Memory B cell (primary cell): ENCODE measurements around the gene TRAF7.

Experiments
- ATAC-seq: fragments of 150-1000 bp; cut with Tn5 transposase; 2 replicates; pipeline ENCODE4 v1.10.0; 2021; ENCODE audit warnings: low read depth, mild to moderate bottlenecking, moderate library complexity
- DNase-seq, 2 donors: peaks; one replicate each; pipeline ENCODE4 v3.0.0; 2022; ENCODE audit warnings: low spot score in 2 of 2
- H3K27ac Mint-ChIP-seq: one replicate; pipeline ENCODE4 v1.8.0; 2022; ENCODE audit warnings: mild to moderate bottlenecking, moderate library complexity, mixed read lengths
- H3K27me3 Mint-ChIP-seq: one replicate; pipeline ENCODE4 v1.8.0; 2022; ENCODE audit warnings: mixed read lengths
- H3K36me3 Mint-ChIP-seq: one replicate; pipeline ENCODE4 v1.8.0; 2022; ENCODE audit warnings: mild to moderate bottlenecking, mixed read lengths
- H3K4me1 Mint-ChIP-seq: one replicate; pipeline ENCODE4 v1.8.0; 2022; ENCODE audit warnings: mixed read lengths
- H3K4me3 Mint-ChIP-seq: one replicate; pipeline ENCODE4 v1.8.0; 2022; ENCODE audit warnings: mild to moderate bottlenecking, moderate library complexity, mixed read lengths
- H3K9me3 Mint-ChIP-seq: one replicate; pipeline ENCODE4 v1.8.0; 2022; ENCODE audit warnings: mixed read lengths

TRAF7 gene

GRCh38 chr16:2172688-2173335 is 17.2 kb downstream of the TRAF7 start:
- DNase-seq (no peak), ATAC-seq (no peak)
- no peaks in the 10 kb centered on the region for H3K27me3 Mint-ChIP-seq
- H3K4me1 Mint-ChIP-seq, result no peaks in the 10 kb centered on the region
- no peaks in the 10 kb centered on the region for H3K9me3 Mint-ChIP-seq
- no peak overlapping the region for H3K4me3 Mint-ChIP-seq
- no peak overlapping the region for H3K27ac Mint-ChIP-seq
- H3K36me3 Mint-ChIP-seq, result peaks cover 14% of the 10 kb centered on the region

- no peaks in the 10 kb centered on the region for H3K27me3 Mint-ChIP-seq
- H3K4me3 Mint-ChIP-seq, result no peak overlapping the region
- H3K27ac Mint-ChIP-seq, result no peak overlapping the region
- peaks cover 11% of the 10 kb centered on the region for H3K36me3 Mint-ChIP-seq
- H3K9me3 Mint-ChIP-seq, result no peaks in the 10 kb centered on the region
- H3K4me1 Mint-ChIP-seq, result no peaks in the 10 kb centered on the region
- DNase-seq (no peak), ATAC-seq (no peak)
These were observed 17.8 kb downstream of the TRAF7 start for GRCh38 chr16:2173366-2173765.

- Mint-ChIP-seq H3K36me3 (peaks cover 11% of the 10 kb centered on the region), H3K27me3 (no peaks in the 10 kb centered on the region), H3K27ac (no peak overlapping the region)
These were observed 18.3 kb downstream of the TRAF7 start for GRCh38 chr16:2173916-2174315.

GRCh38 chr16:2174396-2175131 is 19.0 kb downstream of the TRAF7 start:
- Mint-ChIP-seq H3K4me3 (no peak overlapping the region), H3K27me3 (no peaks in the 10 kb centered on the region), H3K9me3 (no peaks in the 10 kb centered on the region), H3K27ac (no peak overlapping the region), H3K36me3 (peaks cover 11% of the 10 kb centered on the region), H3K4me1 (no peaks in the 10 kb centered on the region)
- ATAC-seq (no peak), DNase-seq (no peak)

More at GRCh38 chr16:2173916-2174315, 18.3 kb downstream of the TRAF7 start:
- Mint-ChIP-seq H3K4me1 (no peaks in the 10 kb centered on the region), H3K9me3 (no peaks in the 10 kb centered on the region), H3K4me3 (no peak overlapping the region)
- DNase-seq, result no peak
- ATAC-seq, result no peak

- no peaks in the 10 kb centered on the region for H3K27me3 Mint-ChIP-seq
- H3K4me3 Mint-ChIP-seq, result no peak overlapping the region
- H3K36me3 Mint-ChIP-seq, result peaks cover 11% of the 10 kb centered on the region
These were observed 19.9 kb downstream of the TRAF7 start for GRCh38 chr16:2175454-2175853.

GRCh38 chr16:2176047-2176446 is 20.5 kb downstream of the TRAF7 start:
- Mint-ChIP-seq H3K4me3 (no peak overlapping the region), H3K4me1 (no peaks in the 10 kb centered on the region), H3K27me3 (no peaks in the 10 kb centered on the region), H3K36me3 (peaks cover 11% of the 10 kb centered on the region), H3K9me3 (no peaks in the 10 kb centered on the region), H3K27ac (no peak overlapping the region)
- DNase-seq, result no peak
- no peak for ATAC-seq

More at GRCh38 chr16:2175454-2175853, 19.9 kb downstream of the TRAF7 start:
- Mint-ChIP-seq H3K9me3 (no peaks in the 10 kb centered on the region), H3K4me1 (no peaks in the 10 kb centered on the region), H3K27ac (no peak overlapping the region)
- no peak for ATAC-seq
- no peak for DNase-seq

GRCh38 chr16:2177101-2177500 is 21.5 kb downstream of the TRAF7 start:
- Mint-ChIP-seq H3K27me3 (no peaks in the 10 kb centered on the region), H3K27ac (no peak overlapping the region), H3K36me3 (peaks cover 11% of the 10 kb centered on the region), H3K4me1 (no peaks in the 10 kb centered on the region), H3K9me3 (no peaks in the 10 kb centered on the region), H3K4me3 (no peak overlapping the region)
- DNase-seq, result no peak
- ATAC-seq, result no peak

- Mint-ChIP-seq H3K27me3 (no peaks in the 10 kb centered on the region), H3K4me3 (no peak overlapping the region), H3K4me1 (no peaks in the 10 kb centered on the region), H3K9me3 (no peaks in the 10 kb centered on the region), H3K36me3 (peaks cover 11% of the 10 kb centered on the region), H3K27ac (no peak overlapping the region)
- DNase-seq, result no peak
- no peak for ATAC-seq
These were observed 22.0 kb downstream of the TRAF7 start for GRCh38 chr16:2177561-2177960.

GRCh38 chr16:2178321-2179106 is 22.9 kb downstream of the TRAF7 start:
- H3K9me3 Mint-ChIP-seq, result no peaks in the 10 kb centered on the region
- peaks cover 10% of the 10 kb centered on the region for H3K36me3 Mint-ChIP-seq
- H3K27ac Mint-ChIP-seq, result no peak overlapping the region
- no peak overlapping the region for H3K4me3 Mint-ChIP-seq
- no peaks in the 10 kb centered on the region for H3K27me3 Mint-ChIP-seq
- ATAC-seq (peak; percentile 59), DNase-seq (no peak)
- H3K4me1 Mint-ChIP-seq, result peaks cover 4% of the 10 kb centered on the region

GRCh38 chr16:2179107-2179501 is 23.5 kb downstream of the TRAF7 start:
- no peaks in the 10 kb centered on the region for H3K9me3 Mint-ChIP-seq
- H3K4me1 Mint-ChIP-seq, result peaks cover 6% of the 10 kb centered on the region
- H3K27me3 Mint-ChIP-seq, result no peaks in the 10 kb centered on the region
- no peak overlapping the region for H3K4me3 Mint-ChIP-seq
- H3K36me3 Mint-ChIP-seq, result peaks cover 7% of the 10 kb centered on the region
- H3K27ac Mint-ChIP-seq, result no peak overlapping the region
- DNase-seq, result no peak
- no peak for ATAC-seq

GRCh38 chr16:2179576-2179975 is 24.0 kb downstream of the TRAF7 start:
- H3K27ac Mint-ChIP-seq, result no peak overlapping the region
- no peak for ATAC-seq
- H3K4me1 Mint-ChIP-seq, result peaks cover 9% of the 10 kb centered on the region
- no peak overlapping the region for H3K4me3 Mint-ChIP-seq
- H3K27me3 Mint-ChIP-seq, result no peaks in the 10 kb centered on the region
- DNase-seq, result no peak
- H3K9me3 Mint-ChIP-seq, result no peaks in the 10 kb centered on the region
- peaks cover 2% of the 10 kb centered on the region for H3K36me3 Mint-ChIP-seq

- Mint-ChIP-seq H3K9me3 (no peaks in the 10 kb centered on the region), H3K36me3 (peaks cover 2% of the 10 kb centered on the region), H3K27ac (no peak overlapping the region), H3K4me3 (no peak overlapping the region), H3K27me3 (no peaks in the 10 kb centered on the region), H3K4me1 (peaks cover 10% of the 10 kb centered on the region)
- no peak for DNase-seq
- ATAC-seq, result no peak
These were observed 24.9 kb downstream of the TRAF7 start for GRCh38 chr16:2180461-2180860.

GRCh38 chr16:2180962-2181923 is 25.7 kb downstream of the TRAF7 start:
- Mint-ChIP-seq H3K4me1 (peaks cover 10% of the 10 kb centered on the region), H3K27ac (no peak overlapping the region)

More at GRCh38 chr16:2180962-2181923, 25.7 kb downstream of the TRAF7 start:
- peaks cover 2% of the 10 kb centered on the region for H3K36me3 Mint-ChIP-seq
- no peak for ATAC-seq
- no peaks in the 10 kb centered on the region for H3K27me3 Mint-ChIP-seq
- H3K9me3 Mint-ChIP-seq, result no peaks in the 10 kb centered on the region
- DNase-seq, result no peak
- no peak overlapping the region for H3K4me3 Mint-ChIP-seq
